GM21619 (cell line): Measurements from ENCODE around the gene KATNBL1.
"Not testable (repeated sequence)": the region's sequence is repeated elsewhere in the genome, so short reads cannot be mapped to it uniquely, and the experiment has no call there.

Source experiments
- ATAC-seq: cut with Tn5 transposase; IDR thresholded peaks from one replicate; pipeline ENCODE4 v1.9.1; 2021; ENCODE audit not compliant: unreplicated experiment

Gene KATNBL1

GRCh38 chr15:34203305-34203704 is 6.6 kb downstream of the KATNBL1 start:
- ATAC-seq, result no peak

- ATAC-seq, result not testable (repeated sequence)
These were observed 16.6 kb downstream of the KATNBL1 start for GRCh38 chr15:34193272-34193671.

GRCh38 chr15:34188711-34189110 is 21.2 kb downstream of the KATNBL1 start:
- no peak for ATAC-seq

- ATAC-seq, result no peak
These were observed 24.2 kb downstream of the KATNBL1 start for GRCh38 chr15:34185666-34186065.

GRCh38 chr15:34182942-34183341 is 27.0 kb downstream of the KATNBL1 start:
- ATAC-seq, result no peak

GRCh38 chr15:34179234-34179633 is 30.7 kb downstream of the KATNBL1 start:
- ATAC-seq, result no peak

GRCh38 chr15:34165987-34166573 is 43.8 kb downstream of the KATNBL1 start:
- ATAC-seq, result not testable (repeated sequence)

GRCh38 chr15:34161329-34161963 is 48.5 kb downstream of the KATNBL1 start:
- no peak for ATAC-seq

GRCh38 chr15:34160735-34161134 is 49.2 kb downstream of the KATNBL1 start:
- no peak for ATAC-seq

GRCh38 chr15:34158355-34158754 is 51.5 kb downstream of the KATNBL1 start:
- no peak for ATAC-seq

GRCh38 chr15:34155859-34156258 is 54.0 kb downstream of the KATNBL1 start:
- ATAC-seq, result no peak

GRCh38 chr15:34154725-34155204 is 55.1 kb downstream of the KATNBL1 start:
- ATAC-seq, result no peak

- ATAC-seq, result no peak
These were observed 62.3 kb downstream of the KATNBL1 start for GRCh38 chr15:34147371-34148140.

- ATAC-seq, result no peak
These were observed 76.4 kb downstream of the KATNBL1 start for GRCh38 chr15:34133511-34133910.

GRCh38 chr15:34132881-34133280 is 77.0 kb downstream of the KATNBL1 start:
- no peak for ATAC-seq

GRCh38 chr15:34128898-34129297 is 81.0 kb downstream of the KATNBL1 start:
- no peak for ATAC-seq

- ATAC-seq, result no peak
These were observed 83.4 kb downstream of the KATNBL1 start for GRCh38 chr15:34126522-34126921.

- ATAC-seq, result no peak
These were observed 84.0 kb downstream of the KATNBL1 start for GRCh38 chr15:34125945-34126344.

- ATAC-seq, result no peak
These were observed 85.2 kb downstream of the KATNBL1 start for GRCh38 chr15:34124651-34125050.

- ATAC-seq, result peak; percentile 71
These were observed 87.1 kb downstream of the KATNBL1 start for GRCh38 chr15:34122771-34123183.

- ATAC-seq, result not testable (repeated sequence)
These were observed 88.1 kb downstream of the KATNBL1 start for GRCh38 chr15:34121786-34122185.

GRCh38 chr15:34120420-34120819 is 89.5 kb downstream of the KATNBL1 start:
- not testable (repeated sequence) for ATAC-seq
